Right lobe of liver (tissue), 4 donors: ENCODE data around the gene FHIT.

Experiments
- POLR2A ChIP-seq: fragments of 450-650 bp; IDR thresholded peaks from one replicate; pipeline ENCODE4 v1.6.1; 2017; ENCODE audit warnings: antibody characterized with exemption, mild to moderate bottlenecking
- TF ChIP-seq, protein P1 (sequence below), 4 donors: fragments of 200-600 bp in 3 of 4; fragments of 450-650 bp in 1 of 4; IDR thresholded peaks; one replicate each; pipeline versions ENCODE4 v1.5.1 to v1.8.0; 2016 to 2022; ENCODE audit warnings: antibody characterized with exemption in 4 of 4, mild to moderate bottlenecking in 2 of 4
- donor health status: DM: no; HTN: no; CAD: no.
- donor health status: DM: no; HTN: no; CAD: no.
- donor health status: DM: no; HTN: yes; CAD: no.

DNA sequence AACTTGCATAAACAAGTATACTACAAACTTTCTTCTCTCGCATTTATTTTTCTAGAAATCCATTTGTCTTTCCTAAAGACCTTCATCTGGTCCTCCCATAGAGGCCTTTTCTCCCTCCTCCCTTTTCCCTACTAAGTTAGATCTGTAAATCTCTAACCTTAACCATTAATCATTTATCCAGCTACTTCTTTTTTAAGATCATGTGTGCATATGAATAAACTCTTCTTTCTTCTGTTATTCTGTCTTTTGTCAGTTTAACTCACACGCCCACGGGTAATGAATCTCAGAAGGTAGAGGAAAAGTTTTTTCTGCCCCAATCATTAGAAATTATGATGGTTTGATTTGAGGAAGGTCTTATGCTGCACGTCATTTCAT is 48.7 kb upstream of the FHIT start:
- TF ChIP-seq, protein P1, sequence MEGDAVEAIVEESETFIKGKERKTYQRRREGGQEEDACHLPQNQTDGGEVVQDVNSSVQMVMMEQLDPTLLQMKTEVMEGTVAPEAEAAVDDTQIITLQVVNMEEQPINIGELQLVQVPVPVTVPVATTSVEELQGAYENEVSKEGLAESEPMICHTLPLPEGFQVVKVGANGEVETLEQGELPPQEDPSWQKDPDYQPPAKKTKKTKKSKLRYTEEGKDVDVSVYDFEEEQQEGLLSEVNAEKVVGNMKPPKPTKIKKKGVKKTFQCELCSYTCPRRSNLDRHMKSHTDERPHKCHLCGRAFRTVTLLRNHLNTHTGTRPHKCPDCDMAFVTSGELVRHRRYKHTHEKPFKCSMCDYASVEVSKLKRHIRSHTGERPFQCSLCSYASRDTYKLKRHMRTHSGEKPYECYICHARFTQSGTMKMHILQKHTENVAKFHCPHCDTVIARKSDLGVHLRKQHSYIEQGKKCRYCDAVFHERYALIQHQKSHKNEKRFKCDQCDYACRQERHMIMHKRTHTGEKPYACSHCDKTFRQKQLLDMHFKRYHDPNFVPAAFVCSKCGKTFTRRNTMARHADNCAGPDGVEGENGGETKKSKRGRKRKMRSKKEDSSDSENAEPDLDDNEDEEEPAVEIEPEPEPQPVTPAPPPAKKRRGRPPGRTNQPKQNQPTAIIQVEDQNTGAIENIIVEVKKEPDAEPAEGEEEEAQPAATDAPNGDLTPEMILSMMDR (IDR thresholded peaks at IDR 0.05): no peak
- no peak for TF ChIP-seq POLR2A
